Fibroblast of the conjunctiva (primary cell): ENCODE results near the gene CARD14.
"Not testable (repeated sequence)": the region's sequence is repeated elsewhere in the genome, so short reads cannot be mapped to it uniquely, and the experiment has no call there.

Experiments
- DNase-seq: peaks from one replicate; pipeline ENCODE4 v3.0.0-alpha.2; 2010; ENCODE audit warnings: low read depth

The CARD14 gene

GRCh38 chr17:80248894-80249710 is 79.3 kb downstream of the CARD14 start:
- no peak for DNase-seq

GRCh38 chr17:80251966-80252365 is 82.1 kb downstream of the CARD14 start:
- DNase-seq: no peak

GRCh38 chr17:80252871-80253270 is 83.0 kb downstream of the CARD14 start:
- no peak for DNase-seq

- no peak for DNase-seq
These were observed 84.0 kb downstream of the CARD14 start for GRCh38 chr17:80253631-80254395.

GRCh38 chr17:80254396-80255251 is 84.8 kb downstream of the CARD14 start:
- DNase-seq: peak; percentile 57

- DNase-seq: no peak
These were observed 86.2 kb downstream of the CARD14 start for GRCh38 chr17:80256034-80256350.

- no peak for DNase-seq
These were observed 87.9 kb downstream of the CARD14 start for GRCh38 chr17:80257716-80258213.

- not testable (repeated sequence) for DNase-seq
These were observed 88.5 kb downstream of the CARD14 start for GRCh38 chr17:80258296-80258695.
